Endothelial cell of umbilical vein (primary cell): Measurements from ENCODE around the gene GEMIN7. TPM values are rescaled to one million over a fixed set of nuclear protein-coding genes. Genes with fewer than 3 reads are reported as not detected.

Experiments used
- BruUV-seq: library from RNA; stranded (reverse); fragments of 400-500 nt; replicated peaks from 2 replicates; lab custom pipeline; 2021; lab: Mats Ljungman, UMichigan
- CTCF ChIA-PET: fragments of 300-600, 350-600 bp; sonication (Branson Sonifier 250); formaldehyde crosslinking; loops from one replicate; lab custom pipeline; 2021; ENCODE audit warnings: antibody characterized with exemption, inconsistent platforms; lab: Charles Lee
- POLR2A ChIA-PET: fragments of 300-600, 350-600 bp; sonication (Branson Sonifier 250); formaldehyde crosslinking; loops from one replicate; lab custom pipeline; 2021; ENCODE audit warnings: antibody characterized with exemption, inconsistent platforms; lab: Charles Lee
- DNase-seq: peaks from one replicate; pipeline ENCODE4 v3.0.0-alpha.2; 2011; ENCODE audit warnings: low read depth, low spot score
- FAIRE-seq: peaks from 2 replicates; lab custom pipeline; 2011; peaks lifted over from hg19 to GRCh38; lab: Jason Lieb, UNC
- H2AFZ ChIP-seq: 2 replicates; pipeline ENCODE4 v1.6.0; 2012; ENCODE audit warnings: low read depth, low read length, control low read depth, inconsistent platforms
- H3K27ac ChIP-seq: 2 replicates; pipeline ENCODE4 v1.5.1; 2011; ENCODE audit warnings: low read depth, mild to moderate bottlenecking, control low read depth, low read length, moderate library complexity; ENCODE audit not compliant: insufficient read depth
- H3K27me3 ChIP-seq, 2 experiments: 2 replicates each; pipeline versions ENCODE4 v1.6.0 to v1.6.1; 2011; ENCODE audit warnings: low read length in 2 of 2, mixed read lengths in 1 of 2; ENCODE audit not compliant: control insufficient read depth in 2 of 2, insufficient read depth in 2 of 2
- H3K36me3 ChIP-seq, 2 experiments: 2 replicates in 1 of 2; 3 replicates in 1 of 2; pipeline ENCODE4 v1.5.1; 2011; ENCODE audit warnings: low read length in 2 of 2, mild to moderate bottlenecking in 1 of 2, moderate library complexity in 1 of 2; ENCODE audit not compliant: control insufficient read depth in 2 of 2, insufficient read depth in 2 of 2; ENCODE audit errors: extremely low read depth in 1 of 2
- H3K4me1 ChIP-seq: 3 replicates; pipeline ENCODE4 v1.5.1; 2011; ENCODE audit warnings: mild to moderate bottlenecking, low read length; ENCODE audit not compliant: control insufficient read depth, insufficient read depth; ENCODE audit errors: extremely low read depth
- H3K4me2 ChIP-seq: 2 replicates; pipeline ENCODE4 v1.6.1; 2011; ENCODE audit warnings: low read length, control low read depth, mixed read lengths; ENCODE audit not compliant: insufficient read depth
- H3K4me3 ChIP-seq, 3 experiments: fragments of 200-600 bp in 1 of 3; sonication (generic), shearing (Covaris generic) in 1 of 3; replicated peaks in 1 of 3; 2 replicates each; pipeline ENCODE4 v1.5.1; 2011 to 2016; ENCODE audit warnings: control low read depth in 3 of 3, low read length in 3 of 3, mild to moderate bottlenecking in 2 of 3, inconsistent platforms in 1 of 3, low read depth in 1 of 3, moderate library complexity in 1 of 3; ENCODE audit not compliant: insufficient read depth in 1 of 3
- H3K79me2 ChIP-seq: 2 replicates; pipeline ENCODE4 v1.6.0; 2012; ENCODE audit warnings: low read length, inconsistent platforms; ENCODE audit not compliant: control insufficient read depth, insufficient read depth
- H3K9ac ChIP-seq: replicated peaks from 2 replicates; pipeline ENCODE3; 2011; ENCODE audit warnings: low read length, control low read depth; ENCODE audit not compliant: insufficient read depth; ENCODE audit errors: extremely low read depth
- H3K9me1 ChIP-seq: replicated peaks from 3 replicates; pipeline ENCODE4 v1.6.0; 2011; ENCODE audit warnings: mild to moderate bottlenecking, low read length; ENCODE audit not compliant: control insufficient read depth, insufficient read depth; ENCODE audit errors: extremely low read depth
- H3K9me3 ChIP-seq: replicated peaks from 2 replicates; pipeline ENCODE4 v1.5.1; 2012; ENCODE audit warnings: low read length, inconsistent platforms; ENCODE audit not compliant: control insufficient read depth, insufficient read depth
- H4K20me1 ChIP-seq: replicated peaks from 2 replicates; pipeline ENCODE3; 2011; ENCODE audit warnings: mild to moderate bottlenecking, low read length; ENCODE audit not compliant: control insufficient read depth, insufficient read depth; ENCODE audit errors: extremely low read depth
- EZH2 ChIP-seq: IDR thresholded peaks from 2 replicates; pipeline ENCODE4 v1.6.1; 2012; ENCODE audit warnings: borderline replicate concordance, low read depth, mild to moderate bottlenecking, moderate library complexity, low read length, inconsistent platforms; ENCODE audit not compliant: severe bottlenecking
- FOS ChIP-seq: IDR thresholded peaks from 2 replicates; pipeline ENCODE4 v1.6.1; 2011; ENCODE audit warnings: mild to moderate bottlenecking, low read length, moderate library complexity, borderline replicate concordance; ENCODE audit not compliant: insufficient read depth
- GATA2 ChIP-seq: IDR thresholded peaks from 2 replicates; pipeline ENCODE4 v1.7.0; 2011; ENCODE audit warnings: low read depth, mild to moderate bottlenecking, moderate library complexity, mixed read lengths, low read length; ENCODE audit not compliant: insufficient read length, insufficient read depth
- JUN ChIP-seq: IDR thresholded peaks from 2 replicates; pipeline ENCODE4 v1.6.1; 2011; ENCODE audit warnings: borderline replicate concordance, low read depth; ENCODE audit not compliant: insufficient read length, insufficient read depth
- dilution Hi-C: fragments of 300-500 bp; cut with MboI; formaldehyde crosslinking; loops from one replicate; pipeline ENCODE4 v1.15.0; 2019; ENCODE audit warnings: low sequenced_read_pairs; ENCODE audit not compliant: extremely low pct_ligation_motif_present
- intact Hi-C: fragments of 100-400 bp; cut with micrococcal nuclease; formaldehyde crosslinking; loops from one replicate; pipeline ENCODE4 v1.10.0; 2022
- polyA plus RNA-seq, 4 experiments: library from polyadenylated mRNA; depleted of rRNA in 3 of 4; stranded (reverse) in 3 of 4; unstranded in 1 of 4; fragments of >200 nt; gene quantifications; 2 replicates each; pipeline versions ENCODE4 v1.2.1 to v1.2.3, GENCODE V29; 2011 to 2012; ENCODE audit warnings: missing spikeins in 1 of 4
- total RNA-seq: library from RNA; stranded (reverse); gene quantifications from 2 replicates; pipeline ENCODE4 v1.2.3, GENCODE V29; 2021

The GEMIN7 gene
- total and polyA plus RNA-seq, 2 donors (not counting 3 experiments of a cell fraction or from before 2014, with no cell fraction given): 34.2 to 53.7 TPM

- dilution Hi-C loops (no loop called here), intact Hi-C loops (loop anchor here (5.0 kb wide), 1 partner anchor 38 kb away; the partner anchor contains the start of gene CLASRP)
- Histone ChIP-seq H4K20me1 (no peaks in the 10 kb centered on the region), H3K27ac (no peak overlapping the region), H3K4me2 (peak overlapping the region; percentile 83), H3K79me2 (peaks cover 14% of the 10 kb centered on the region), H3K4me3 (peak overlapping the region; percentile 18 to 37 (median 33)), H3K9me3 (no peaks in the 10 kb centered on the region), H3K27me3 (no peaks in the 10 kb centered on the region), H3K36me3 (peaks cover 0 to 5% of the 10 kb centered on the region in 2 experiments), H2AFZ (peak overlapping the region; percentile 84), H3K4me1 (peaks cover 16% of the 10 kb centered on the region), H3K9ac (peak overlapping the region; percentile 58), H3K9me1 (no peaks in the 10 kb centered on the region)
- FAIRE-seq: peak; percentile 65
- ChIA-PET POLR2A (no interaction called here), CTCF (interaction anchor here (1.2 to 2.5 kb wide), 2 partner anchors 16 kb away, joined by 4 to 9 read pairs; no protein-coding TSS in a partner anchor)
- no TSS peak for BruUV-seq
- no peak for TF ChIP-seq EZH2
- TF ChIP-seq GATA2: no peak
- no peak for TF ChIP-seq JUN
- TF ChIP-seq FOS: no peak
- DNase-seq: peak; percentile 10
Observed at GRCh38 chr19:45075301-45076028, 3.6 kb upstream of the GEMIN7 start.
